BJ (cell line): ENCODE measurements around the gene GRB10. TPM values are rescaled to one million over a fixed set of nuclear protein-coding genes. Genes with fewer than 3 reads are reported as not detected.

Experiments used
- CTCF ChIA-PET: fragments of 350-600 bp; formaldehyde crosslinking; extraction: SDS; loops from one replicate; lab custom pipeline; 2021; ENCODE audit warnings: antibody characterized with exemption, inconsistent platforms; lab: Yijun Ruan, JAX
- POLR2A ChIA-PET: fragments of 300-600 bp; sonication (Branson Sonifier 250); formaldehyde crosslinking; extraction: SDS; loops from one replicate; lab custom pipeline; 2021; ENCODE audit warnings: antibody characterized with exemption; lab: Charles Lee
- DNase-seq: peaks from one replicate; pipeline ENCODE4 v3.0.0-alpha.2; 2011; ENCODE audit warnings: low read depth
- H3K27me3 ChIP-seq: 2 replicates; pipeline ENCODE4 v1.6.0; 2011; ENCODE audit warnings: low read length; ENCODE audit not compliant: control insufficient read depth, insufficient read depth
- H3K36me3 ChIP-seq: 2 replicates; pipeline ENCODE4 v1.5.1; 2011; ENCODE audit warnings: low read length; ENCODE audit not compliant: control insufficient read depth, insufficient read depth
- H3K4me3 ChIP-seq: 2 replicates; pipeline ENCODE4 v1.5.1; 2011; ENCODE audit warnings: low read depth, mild to moderate bottlenecking, control low read depth, low read length
- polyA plus RNA-seq: library from polyadenylated mRNA; depleted of rRNA; stranded (reverse); fragments of >200 nt; gene quantifications from 2 replicates; pipeline ENCODE4 v1.2.3, GENCODE V29; 2011; rRNA removed
- TF ChIP-seq, protein P1 (sequence below): IDR thresholded peaks from 2 replicates; pipeline ENCODE4 v1.5.1; 2011; ENCODE audit warnings: low read depth, mild to moderate bottlenecking, control low read depth, inconsistent platforms, low read length, moderate library complexity; ENCODE audit not compliant: insufficient read depth

Gene GRB10
- polyA plus RNA-seq, 1 experiment: 8.5 TPM

DNA sequence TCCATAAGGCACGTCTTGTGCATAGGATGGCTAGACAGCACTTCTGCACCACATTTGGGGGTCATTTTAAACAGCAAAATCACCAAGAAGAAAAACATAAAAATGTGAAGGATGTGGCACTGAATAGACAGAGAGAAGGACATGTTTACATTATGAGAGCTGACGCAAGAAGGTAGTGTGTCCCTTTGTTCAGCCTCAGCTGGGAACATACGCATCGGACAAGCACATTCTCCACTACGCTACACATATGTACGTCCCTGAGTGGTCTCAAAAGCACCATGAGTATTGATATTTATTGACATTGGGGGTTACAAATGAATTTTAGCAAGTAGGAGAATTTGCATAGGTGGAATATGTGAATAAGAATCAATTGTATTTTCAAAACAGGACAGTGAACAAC, 237.7 kb downstream of the GRB10 start:
- TF ChIP-seq, protein P1, sequence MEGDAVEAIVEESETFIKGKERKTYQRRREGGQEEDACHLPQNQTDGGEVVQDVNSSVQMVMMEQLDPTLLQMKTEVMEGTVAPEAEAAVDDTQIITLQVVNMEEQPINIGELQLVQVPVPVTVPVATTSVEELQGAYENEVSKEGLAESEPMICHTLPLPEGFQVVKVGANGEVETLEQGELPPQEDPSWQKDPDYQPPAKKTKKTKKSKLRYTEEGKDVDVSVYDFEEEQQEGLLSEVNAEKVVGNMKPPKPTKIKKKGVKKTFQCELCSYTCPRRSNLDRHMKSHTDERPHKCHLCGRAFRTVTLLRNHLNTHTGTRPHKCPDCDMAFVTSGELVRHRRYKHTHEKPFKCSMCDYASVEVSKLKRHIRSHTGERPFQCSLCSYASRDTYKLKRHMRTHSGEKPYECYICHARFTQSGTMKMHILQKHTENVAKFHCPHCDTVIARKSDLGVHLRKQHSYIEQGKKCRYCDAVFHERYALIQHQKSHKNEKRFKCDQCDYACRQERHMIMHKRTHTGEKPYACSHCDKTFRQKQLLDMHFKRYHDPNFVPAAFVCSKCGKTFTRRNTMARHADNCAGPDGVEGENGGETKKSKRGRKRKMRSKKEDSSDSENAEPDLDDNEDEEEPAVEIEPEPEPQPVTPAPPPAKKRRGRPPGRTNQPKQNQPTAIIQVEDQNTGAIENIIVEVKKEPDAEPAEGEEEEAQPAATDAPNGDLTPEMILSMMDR: no peak
- no peak overlapping the region for H3K4me3 ChIP-seq
- H3K36me3 ChIP-seq: no peaks in the 10 kb centered on the region
- peaks cover 5% of the 10 kb centered on the region for H3K27me3 ChIP-seq
- DNase-seq: no peak
- ChIA-PET POLR2A (no interaction called here), CTCF (no interaction called here)

- no peak for DNase-seq
- Histone ChIP-seq H3K4me3 (no peak overlapping the region), H3K27me3 (peaks cover 3% of the 10 kb centered on the region), H3K36me3 (no peaks in the 10 kb centered on the region)
- ChIA-PET CTCF (no interaction called here), POLR2A (no interaction called here)
- TF ChIP-seq, protein P1: no peak
Observed at GRCh38 chr7:50543776-50544442, 238.8 kb downstream of the GRB10 start.

- ChIA-PET POLR2A (no interaction called here), CTCF (interaction anchor here (1.2 kb wide), 1 partner anchor 21 kb away, joined by 3 read pairs; no protein-coding TSS in a partner anchor)
- DNase-seq: no peak
Observed at GRCh38 chr7:50542132-50542531, 240.6 kb downstream of the GRB10 start.

GRCh38 chr7:50540785-50541579, 241.7 kb downstream of the GRB10 start:
- CTCF ChIA-PET: interaction anchor here (0.6 to 1.7 kb wide), 2 partner anchors 13 to 74 kb away, joined by 3 to 6 read pairs; no protein-coding TSS in a partner anchor
- no peak for DNase-seq
- POLR2A ChIA-PET: no interaction called here

More at GRCh38 chr7:50542132-50542531, 240.6 kb downstream of the GRB10 start:
- Histone ChIP-seq H3K36me3 (no peaks in the 10 kb centered on the region), H3K27me3 (peaks cover 1% of the 10 kb centered on the region), H3K4me3 (no peak overlapping the region)
- TF ChIP-seq, protein P1: no peak

More at GRCh38 chr7:50540785-50541579, 241.7 kb downstream of the GRB10 start:
- TF ChIP-seq, protein P1: no peak
- Histone ChIP-seq H3K36me3 (no peaks in the 10 kb centered on the region), H3K4me3 (no peak overlapping the region), H3K27me3 (peaks cover 1% of the 10 kb centered on the region)

Other genes starting within 250 kb of the GRB10 start
- gene DDC, start 217.5 kb downstream of the GRB10 start, polyA plus RNA-seq: not detected in 2 replicates